CMK (cell line): ENCODE measurements around the gene ULK4.
"Not testable (repeated sequence)": the region's sequence is repeated elsewhere in the genome, so short reads cannot be mapped to it uniquely, and the experiment has no call there.

Experiments
- DNase-seq: peaks from one replicate; pipeline ENCODE4 v3.0.0-alpha.2; 2010; ENCODE audit warnings: low read depth

The ULK4 gene

DNA sequence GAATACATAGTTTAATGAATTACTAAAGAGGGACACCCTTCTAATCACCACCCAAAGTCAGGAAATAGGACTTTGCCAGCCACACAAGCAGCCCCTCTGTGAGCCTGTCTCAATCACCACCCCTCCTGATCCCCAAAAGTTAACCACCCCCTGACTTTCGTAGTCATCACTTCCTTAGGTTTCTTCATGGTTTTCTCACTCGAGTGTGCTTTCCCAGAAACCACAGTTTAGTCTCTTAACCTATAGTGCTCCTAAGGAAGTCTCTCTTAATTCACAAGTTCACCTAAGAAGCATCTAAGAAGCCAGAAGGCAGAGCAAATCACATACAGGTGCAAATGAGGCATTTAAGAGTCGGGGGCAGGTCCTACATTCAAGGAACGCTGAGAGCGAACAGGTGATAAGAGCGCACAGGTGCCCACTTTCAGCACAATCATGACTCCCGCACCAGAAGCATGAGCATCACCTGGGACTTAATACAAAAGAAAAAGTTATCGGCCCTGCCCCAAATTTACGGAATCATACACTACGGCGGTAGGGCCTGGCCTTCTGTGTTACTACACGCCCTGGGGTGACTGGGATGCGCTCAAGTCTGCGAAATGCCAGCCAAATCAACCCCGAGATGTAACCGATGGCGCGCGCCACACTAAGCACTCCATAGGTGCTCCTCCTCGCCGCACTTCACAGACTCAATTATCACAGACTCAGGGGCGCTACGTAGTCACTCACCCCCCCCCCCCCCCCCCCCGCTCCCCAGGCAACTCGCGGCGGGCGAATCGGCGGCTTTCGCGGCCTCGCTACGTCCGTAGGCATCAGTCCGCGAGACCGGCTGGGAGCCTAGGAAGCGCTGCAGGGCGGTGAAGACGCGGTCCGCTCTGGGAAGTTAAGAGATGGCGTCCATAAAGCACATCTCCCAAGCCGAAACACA is 815 bp downstream of the ULK4 start:
- no peak for DNase-seq

DNA sequence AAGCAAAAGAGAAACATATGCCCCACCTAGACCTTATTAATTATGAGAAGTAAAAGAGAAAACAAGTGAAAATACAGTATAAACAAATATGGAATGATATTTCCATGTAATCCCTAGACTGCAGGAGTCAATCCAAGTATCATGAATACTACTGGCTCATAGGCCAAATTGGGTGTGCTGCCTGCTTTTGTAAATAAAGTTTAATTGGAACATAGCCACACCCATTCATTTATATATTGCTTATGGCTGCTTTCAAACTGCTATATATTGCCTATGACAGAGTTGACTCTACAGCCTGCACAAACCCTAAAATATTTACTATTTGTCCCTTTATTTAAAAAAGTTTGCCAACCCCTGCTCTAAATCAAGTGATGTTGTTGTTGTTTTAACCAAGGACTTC is 5.3 kb downstream of the ULK4 start:
- no peak for DNase-seq

DNA sequence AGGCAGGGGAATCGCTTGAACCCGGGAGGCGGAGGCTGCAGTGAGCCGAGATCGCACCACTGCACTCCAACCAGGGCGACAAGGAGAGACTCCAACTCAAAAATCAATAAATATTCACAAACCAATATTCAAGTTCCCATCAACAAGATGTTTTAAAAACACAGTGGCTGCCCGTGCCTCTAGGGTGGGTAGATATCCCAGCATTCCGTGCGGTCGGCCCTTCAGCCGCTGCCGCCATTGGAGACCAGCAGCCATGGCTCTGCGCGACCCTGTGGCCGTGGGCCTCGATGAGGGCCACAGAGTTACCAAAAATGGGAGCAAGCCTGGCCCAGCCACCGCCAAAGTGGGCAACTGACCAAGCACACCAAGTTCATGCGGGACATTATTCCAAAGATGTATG is 6.7 kb downstream of the ULK4 start:
- no peak for DNase-seq

DNA sequence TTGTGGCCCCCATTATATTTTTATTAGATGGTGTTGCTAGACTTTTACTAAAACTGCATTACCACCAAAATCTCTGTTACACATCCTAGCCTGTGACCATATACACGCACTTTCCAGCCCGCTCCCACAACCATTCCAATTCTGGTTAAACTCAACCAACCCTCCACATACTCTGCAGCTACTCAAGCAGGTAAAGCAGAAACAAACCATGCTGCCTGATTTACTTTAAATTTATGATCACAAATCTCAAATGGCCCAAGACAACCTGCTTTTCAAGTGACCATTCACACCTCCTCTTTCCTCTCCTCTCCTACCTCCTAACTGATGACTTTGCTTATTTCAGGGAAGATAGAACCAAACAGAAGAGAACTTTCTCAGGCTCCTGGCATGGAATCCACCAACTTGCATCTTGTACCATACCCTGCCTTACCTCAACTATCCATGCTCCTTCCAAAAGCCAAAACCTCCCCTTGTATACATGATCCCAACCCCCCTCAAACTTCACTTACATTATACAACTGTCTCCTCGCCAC is 18.5 kb downstream of the ULK4 start:
- DNase-seq, result no peak

DNA sequence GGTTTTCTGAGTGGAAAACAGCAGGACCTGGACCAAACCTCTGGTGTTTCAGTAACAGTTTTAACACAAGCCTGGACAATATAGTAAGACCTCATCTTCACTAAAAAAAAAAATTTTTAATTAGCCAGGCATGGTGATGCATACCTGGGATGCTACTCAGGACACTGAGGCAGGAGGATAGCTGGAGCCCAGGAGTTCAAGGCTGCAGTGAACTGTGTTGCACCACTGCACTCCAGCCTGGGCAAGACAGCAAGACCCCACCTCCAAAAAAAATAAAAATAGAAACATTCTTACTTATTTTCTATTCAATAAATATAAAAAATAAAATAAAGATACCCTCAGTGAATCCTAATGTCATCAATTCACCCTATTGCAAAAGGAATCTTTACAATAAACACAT is 21.5 kb downstream of the ULK4 start:
- no peak for DNase-seq

DNA sequence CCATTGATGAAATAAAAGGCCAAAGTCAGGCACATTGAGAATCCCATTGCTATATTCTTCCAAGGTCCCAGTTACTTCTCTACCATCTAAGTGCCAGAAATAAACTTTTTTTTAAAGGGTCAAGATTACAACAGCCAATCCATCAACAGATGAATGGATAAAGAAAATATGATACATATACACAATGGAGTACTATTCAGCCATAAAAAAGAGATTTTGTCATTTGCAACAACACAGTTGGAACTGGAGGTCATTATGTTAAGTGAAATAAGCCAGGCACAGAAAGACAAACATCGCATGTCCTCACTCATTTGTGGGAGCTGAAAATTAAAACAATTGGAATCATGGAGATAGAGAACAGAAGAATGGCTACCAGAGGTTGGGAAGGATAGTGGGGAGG is 25.5 kb downstream of the ULK4 start:
- no peak for DNase-seq

DNA sequence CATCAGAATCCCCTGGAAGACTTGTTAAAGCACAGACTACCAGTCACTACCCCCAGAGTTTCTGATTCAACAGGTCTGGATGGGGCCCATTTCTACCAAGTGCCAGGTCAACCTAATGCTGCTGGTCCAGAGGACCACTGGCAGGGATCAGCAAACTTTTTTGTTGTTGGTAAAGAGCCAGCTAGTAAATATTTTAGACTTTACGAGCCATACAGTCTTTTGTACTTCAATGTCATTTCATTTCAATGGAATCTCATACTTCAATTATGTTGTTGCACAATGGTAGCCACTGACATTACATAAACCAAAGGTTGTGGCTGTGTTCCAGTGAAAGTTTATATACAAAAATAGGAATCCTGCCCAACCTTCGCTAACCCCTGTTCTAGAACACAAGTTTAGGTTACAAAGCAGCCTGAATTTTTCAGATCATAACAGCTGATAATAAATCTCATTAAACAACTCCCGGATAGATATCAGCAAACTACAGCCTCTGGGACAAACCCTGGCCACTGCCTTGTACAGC is 28.7 kb downstream of the ULK4 start:
- DNase-seq, result no peak

DNA sequence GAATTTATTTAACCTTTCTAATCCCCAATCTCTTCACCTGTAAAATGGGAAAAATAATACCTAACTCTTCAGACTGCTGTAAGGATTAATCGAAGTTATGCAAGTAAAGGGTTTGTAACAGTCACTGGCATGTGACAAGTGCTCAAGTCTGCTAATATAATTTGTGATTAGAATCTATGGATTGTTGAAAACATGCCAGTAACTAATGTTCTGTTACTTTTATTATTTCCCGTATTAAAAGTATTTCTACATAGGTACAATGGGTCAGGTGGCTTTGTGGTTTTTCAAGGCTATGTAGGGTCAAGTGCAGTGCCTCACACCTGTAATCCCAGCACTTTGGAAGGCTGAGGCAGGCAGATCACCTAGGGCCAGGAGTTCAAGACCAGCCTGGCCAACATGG is 29.4 kb downstream of the ULK4 start:
- no peak for DNase-seq

DNA sequence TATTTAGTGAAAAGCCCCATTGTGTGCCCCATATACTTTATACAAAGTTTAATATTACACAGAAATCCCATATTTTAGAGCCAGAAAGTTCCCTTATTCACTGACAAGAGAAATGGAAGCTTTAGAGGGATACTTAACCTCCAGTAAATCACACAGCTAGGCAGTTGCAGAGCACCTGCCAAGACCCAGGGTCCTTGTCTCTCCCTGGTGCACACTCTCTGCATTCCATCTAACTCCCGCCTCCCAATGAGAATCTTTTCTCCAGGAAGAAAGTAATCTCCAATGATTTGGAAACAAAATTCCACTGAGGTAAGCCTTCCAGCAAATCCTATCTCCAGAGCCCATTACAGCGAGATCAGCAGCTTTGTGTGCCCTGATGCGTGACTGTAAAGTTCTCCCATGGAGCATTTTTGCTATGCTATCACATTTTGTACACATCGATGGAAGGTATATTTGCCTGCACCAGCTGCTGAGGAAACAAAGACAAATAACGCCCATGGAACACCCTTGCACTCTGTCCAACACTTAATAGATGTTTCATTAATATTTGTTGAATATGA is 41.4 kb downstream of the ULK4 start:
- no peak for DNase-seq

DNA sequence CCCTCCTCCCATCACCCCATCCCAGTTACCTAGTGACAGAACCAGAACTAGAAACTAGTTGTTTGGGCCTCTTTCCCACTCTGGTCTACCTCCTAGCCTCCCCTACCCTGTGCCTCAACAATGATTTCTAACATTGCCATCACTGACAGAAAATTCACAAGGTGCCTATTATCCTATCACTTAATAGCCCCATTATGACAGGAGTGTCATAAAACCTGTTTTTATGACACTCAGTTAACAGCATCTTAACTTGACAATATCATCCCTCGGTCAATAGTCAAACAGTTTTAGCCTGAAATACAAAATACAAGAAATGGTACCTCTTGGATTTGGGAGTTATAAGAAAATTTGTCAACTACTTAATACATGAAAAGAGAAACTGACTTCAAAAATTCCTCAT is 46.5 kb downstream of the ULK4 start:
- DNase-seq, result no peak

DNA sequence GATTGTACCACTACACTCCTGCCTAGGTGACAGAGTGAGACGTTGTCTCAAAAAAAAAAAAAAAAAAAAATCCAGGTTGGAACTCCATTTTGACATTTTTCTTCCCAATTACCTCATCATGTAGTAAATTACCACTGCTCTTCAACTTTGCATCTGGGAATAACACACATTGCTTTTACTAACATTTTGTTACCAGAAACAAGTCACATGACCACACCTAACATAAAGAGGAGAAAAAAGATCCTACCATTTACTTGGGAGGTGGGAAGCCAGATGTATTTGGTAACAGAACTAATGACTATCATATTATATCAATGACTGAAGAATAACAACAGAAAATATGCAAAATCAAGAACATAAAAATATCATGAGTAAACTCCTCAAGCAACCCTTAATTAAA is 49.6 kb downstream of the ULK4 start:
- no peak for DNase-seq

DNA sequence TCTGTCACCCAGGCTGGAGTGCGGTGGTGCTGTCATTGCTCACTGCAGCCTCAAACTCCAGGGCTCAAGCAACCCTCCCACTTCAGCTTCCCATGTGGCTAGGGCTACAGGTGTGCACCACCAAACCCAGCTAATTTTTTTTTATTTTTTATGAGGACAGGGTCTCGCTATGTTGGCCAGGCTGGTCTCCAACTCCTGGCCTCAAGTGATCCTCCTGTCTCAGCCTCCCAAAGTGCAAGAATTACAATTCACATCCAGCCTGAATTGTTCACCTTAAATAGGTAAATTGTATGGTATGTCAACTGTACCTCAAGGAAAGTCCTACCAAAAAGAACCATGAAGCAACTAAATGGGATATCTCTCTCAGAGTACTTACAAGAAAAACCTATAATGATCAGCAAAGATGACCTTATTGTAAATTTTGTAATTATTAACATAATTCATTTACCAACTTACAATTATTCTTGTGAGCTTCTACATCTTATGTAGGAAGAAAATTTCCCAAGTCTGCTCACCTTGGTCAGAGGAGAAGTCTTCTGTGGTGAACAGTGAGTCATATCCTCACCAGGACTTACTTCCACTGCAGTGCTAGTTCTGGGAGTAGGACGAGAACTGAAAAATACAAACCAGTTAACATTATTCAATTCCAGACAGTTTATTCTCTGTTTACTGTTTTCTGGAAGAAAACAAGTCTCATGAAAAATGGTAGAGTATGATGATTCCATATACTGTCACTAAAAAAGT is 54.4 kb downstream of the ULK4 start:
- DNase-seq, result no peak

DNA sequence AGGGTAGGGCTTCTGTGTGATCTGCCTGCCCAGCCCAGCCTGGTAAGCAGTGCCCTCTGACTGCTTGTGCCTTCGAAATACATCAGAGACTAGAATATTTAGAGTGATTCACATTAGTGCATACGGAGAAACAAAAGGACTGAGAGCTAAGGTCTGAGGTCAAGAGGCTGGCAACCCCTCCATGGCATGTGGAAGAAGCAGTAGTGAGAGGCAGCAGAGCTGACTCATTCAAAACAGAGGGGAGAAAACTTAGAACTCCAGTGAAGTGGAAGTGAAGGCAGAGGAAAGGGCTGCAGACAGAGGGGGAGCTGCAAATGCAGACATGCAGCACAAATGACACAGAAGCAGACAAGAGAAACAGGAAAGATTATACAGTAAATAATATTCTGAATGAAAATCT is 61.6 kb downstream of the ULK4 start:
- no peak for DNase-seq

DNA sequence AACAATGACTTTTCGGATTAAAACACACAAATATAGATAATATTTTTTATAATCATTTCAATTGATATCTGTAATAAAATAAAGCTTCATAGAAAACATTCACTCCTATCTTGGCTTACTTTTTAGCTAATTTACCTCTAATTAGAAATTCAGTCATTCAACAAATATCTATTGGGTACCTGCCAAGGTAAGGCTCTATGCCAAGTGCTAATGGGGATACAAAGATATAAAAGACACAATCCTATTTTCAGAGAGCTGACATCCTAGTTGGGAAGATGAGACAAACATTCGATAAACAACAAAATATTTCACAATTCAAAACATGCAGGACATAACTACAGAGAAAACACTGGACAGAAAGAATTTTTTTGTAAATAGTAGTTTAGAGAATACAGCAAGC is 63.3 kb downstream of the ULK4 start:
- DNase-seq, result no peak

DNA sequence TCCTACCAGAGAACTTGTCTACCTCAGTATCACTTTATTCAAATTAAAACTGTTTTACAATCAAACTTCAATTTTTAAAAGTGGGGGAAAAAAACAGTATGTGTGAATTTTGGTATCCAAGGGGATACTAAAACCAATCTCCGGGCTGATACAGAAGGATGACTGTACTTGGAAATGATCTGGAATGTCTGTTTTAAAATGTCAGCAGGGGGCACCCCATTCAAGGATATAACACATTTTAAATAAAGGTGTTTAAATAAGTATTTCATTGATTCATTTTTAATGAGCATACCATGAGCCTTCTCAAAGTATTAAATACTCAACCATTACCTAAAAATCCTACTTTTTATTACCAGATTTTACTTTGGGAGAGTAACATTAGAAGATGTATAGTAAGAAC is 67.9 kb downstream of the ULK4 start:
- no peak for DNase-seq

DNA sequence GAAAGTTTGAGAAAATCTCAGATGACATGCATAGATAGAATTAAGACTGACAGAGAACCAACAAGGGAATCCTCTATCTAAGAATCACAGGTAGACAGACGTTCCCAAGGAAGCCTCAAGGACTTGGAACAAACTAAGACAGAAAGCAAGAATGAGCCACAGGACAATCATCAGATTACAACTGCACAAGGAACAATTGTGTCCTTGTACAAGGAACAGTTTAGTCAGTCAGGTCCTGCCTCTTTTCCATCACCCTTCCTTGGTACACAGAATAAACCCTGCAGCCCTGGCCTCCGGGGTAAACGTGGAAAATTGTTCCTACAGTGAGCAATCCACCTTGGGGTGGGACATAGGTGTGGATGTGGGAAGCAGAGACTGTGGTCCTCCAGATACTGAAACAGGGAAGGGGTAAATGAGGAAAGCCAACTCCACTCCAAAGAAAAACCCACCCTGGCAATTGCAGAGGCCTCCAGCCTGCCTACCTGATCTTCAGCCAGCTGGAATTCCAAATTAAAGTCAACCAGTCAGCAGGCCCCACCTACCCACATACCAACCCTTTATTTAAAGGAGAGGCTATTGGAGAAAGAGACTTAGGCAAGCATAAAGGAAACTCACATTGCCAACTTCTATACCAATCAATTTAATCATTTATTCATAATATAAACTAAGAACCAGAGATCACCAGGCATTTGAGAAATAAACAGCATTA is 73.4 kb downstream of the ULK4 start:
- DNase-seq, result no peak

DNA sequence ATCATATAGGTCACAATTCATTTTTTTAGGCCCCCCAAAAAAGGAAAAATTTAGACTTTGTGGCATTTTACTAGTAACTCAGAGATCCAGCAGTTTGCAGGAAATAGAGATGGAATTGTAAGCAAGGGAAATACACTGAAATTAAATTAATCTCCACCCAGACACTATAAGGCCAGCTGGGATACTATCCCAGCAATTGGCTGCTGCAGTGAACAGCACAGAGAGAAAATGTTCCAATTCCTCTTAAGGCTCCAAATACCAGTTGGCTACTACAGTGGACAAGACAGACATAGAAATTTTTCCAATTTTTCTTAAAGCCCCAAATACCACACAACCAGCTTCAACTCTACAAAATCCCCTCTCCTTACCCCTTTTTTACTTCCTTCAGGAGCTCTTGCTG is 78.9 kb downstream of the ULK4 start:
- DNase-seq, result no peak

DNA sequence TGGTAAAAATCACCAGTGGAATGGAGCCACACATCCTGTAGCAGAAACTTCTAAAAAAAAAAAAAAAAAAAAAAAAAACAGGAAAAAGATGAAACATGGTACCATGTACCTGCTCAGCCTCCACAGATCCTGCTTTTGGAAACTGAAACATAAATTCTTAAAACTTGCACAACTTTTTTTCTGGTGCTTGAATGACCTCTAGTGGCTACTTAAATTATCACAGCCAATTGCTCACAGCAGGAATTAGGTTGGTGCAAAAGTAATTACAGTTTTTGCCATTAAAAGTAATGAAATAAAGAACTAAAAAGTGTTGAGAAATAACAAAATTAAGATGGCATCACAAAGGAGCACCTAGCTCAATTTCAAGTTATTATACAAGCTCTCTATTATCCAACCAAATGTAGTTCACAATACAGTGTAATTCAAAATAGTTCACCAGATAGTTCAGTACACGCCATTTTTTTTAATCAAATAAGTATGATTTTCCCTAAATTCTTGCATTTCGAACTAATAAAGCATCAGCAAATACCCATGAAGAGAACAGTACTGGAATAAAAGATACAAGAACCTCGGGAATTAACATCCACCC is 80.6 kb downstream of the ULK4 start:
- no peak for DNase-seq

DNA sequence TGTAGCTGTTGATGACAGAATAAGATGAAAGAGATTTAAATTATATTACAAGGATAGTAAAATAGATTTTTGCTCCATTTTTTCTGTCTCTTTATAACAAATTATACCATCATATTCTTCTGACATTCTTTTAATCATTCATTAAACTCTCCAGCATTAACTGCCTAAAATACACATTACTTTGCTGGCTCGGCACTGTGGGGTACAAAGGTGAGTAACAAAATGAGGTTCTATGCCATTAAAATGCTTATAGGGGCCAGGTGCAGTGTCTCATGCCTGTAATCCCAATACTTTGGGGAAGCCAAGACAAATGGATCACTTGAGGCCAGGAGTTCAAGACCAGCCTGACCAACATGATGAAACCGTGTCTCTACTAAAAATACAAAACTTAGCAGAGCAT is 81.5 kb downstream of the ULK4 start:
- no peak for DNase-seq

DNA sequence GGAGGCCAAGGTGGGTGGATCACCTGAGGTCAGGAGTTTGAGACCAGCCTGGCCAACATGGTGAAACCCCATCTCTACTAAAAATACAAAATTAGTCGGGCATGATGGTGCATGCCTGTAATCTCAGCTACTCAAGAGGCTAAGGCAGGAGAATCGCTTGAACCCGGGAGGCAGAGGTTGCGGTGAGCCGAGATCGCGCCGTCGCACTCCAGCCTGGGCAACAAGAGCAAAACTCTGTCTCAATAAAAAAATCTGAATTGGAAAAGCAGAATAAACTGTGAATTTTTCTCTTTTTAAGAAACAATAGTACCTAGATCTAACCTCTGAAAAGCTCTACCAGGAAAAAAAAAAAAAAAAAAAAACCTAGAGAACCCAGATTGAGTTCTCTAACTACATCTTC is 84.2 kb downstream of the ULK4 start:
- not testable (repeated sequence) for DNase-seq

DNA sequence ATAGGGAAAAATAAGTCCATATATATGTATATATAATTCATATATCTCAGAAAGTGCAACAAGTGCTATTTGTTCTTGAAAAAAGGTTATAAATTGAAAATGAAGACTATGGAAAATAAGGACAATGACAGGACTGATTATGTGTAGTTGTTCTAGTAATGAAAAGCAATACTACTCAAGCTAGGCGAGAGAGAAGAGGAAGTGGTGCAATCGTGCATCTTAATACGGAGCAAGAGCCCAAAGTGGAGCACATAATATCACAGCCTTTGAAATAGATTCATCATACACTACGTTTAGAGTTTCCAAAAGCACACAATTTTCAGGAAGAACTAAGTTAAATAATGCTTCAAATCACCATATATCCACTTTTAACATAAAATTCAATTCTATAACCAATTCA is 87.9 kb downstream of the ULK4 start:
- DNase-seq, result no peak

DNA sequence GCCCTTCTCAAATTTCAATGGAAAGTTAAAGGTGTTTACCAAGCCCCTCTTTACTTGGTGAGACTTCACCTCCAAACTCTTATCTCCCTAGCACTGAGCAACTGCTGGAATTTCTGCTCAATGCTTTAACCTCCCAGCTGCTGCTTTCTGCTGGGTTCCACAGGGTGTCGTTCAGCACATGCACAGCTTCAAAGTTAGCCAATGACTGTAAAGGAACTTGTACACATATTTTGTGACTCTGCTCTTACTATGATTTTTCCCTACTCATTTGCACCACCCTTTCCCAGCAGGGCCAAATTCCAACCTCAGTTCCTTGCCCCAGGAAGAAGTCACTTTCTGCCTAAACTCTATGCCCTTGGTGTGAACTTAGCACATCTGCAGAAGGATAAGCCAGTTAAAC is 89.7 kb downstream of the ULK4 start:
- DNase-seq, result no peak
